ENCODE results near the gene ROR2. TPM values are rescaled to one million over a fixed set of nuclear protein-coding genes. Genes with fewer than 3 reads are reported as not detected.

The ROR2 gene
- total RNA-seq, 1 donor from 2014 or later = 18.6 TPM

GRCh38 chr9:91864380-91864779 is 85.6 kb downstream of the ROR2 start:
- H3K36me3 Mint-ChIP-seq (ENCODE audit: low read depth) = no peaks in the 10 kb centered on the region
- no peaks in the 10 kb centered on the region for H3K27me3 Mint-ChIP-seq (ENCODE audit: low read depth)
- no peak overlapping the region for H3K4me3 Mint-ChIP-seq (ENCODE audit: unreplicated experiment)
- peaks cover 15% of the 10 kb centered on the region for H3K4me1 Mint-ChIP-seq (ENCODE audit: low read depth)
- H3K9me3 Mint-ChIP-seq (ENCODE audit: low read depth) = no peaks in the 10 kb centered on the region
- H3K27ac Mint-ChIP-seq (ENCODE audit: unreplicated experiment) = no peak overlapping the region
- TF ChIP-seq, protein P1, sequence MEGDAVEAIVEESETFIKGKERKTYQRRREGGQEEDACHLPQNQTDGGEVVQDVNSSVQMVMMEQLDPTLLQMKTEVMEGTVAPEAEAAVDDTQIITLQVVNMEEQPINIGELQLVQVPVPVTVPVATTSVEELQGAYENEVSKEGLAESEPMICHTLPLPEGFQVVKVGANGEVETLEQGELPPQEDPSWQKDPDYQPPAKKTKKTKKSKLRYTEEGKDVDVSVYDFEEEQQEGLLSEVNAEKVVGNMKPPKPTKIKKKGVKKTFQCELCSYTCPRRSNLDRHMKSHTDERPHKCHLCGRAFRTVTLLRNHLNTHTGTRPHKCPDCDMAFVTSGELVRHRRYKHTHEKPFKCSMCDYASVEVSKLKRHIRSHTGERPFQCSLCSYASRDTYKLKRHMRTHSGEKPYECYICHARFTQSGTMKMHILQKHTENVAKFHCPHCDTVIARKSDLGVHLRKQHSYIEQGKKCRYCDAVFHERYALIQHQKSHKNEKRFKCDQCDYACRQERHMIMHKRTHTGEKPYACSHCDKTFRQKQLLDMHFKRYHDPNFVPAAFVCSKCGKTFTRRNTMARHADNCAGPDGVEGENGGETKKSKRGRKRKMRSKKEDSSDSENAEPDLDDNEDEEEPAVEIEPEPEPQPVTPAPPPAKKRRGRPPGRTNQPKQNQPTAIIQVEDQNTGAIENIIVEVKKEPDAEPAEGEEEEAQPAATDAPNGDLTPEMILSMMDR (IDR thresholded peaks at IDR 0.05) = no peak
- no peak for DNase-seq (ENCODE audit: low spot score)

GRCh38 chr9:91863469-91863868 is 86.6 kb downstream of the ROR2 start:
- no peaks in the 10 kb centered on the region for H3K9me3 Mint-ChIP-seq (ENCODE audit: low read depth)
- H3K4me1 Mint-ChIP-seq (ENCODE audit: low read depth) = peaks cover 19% of the 10 kb centered on the region
- no peaks in the 10 kb centered on the region for H3K27me3 Mint-ChIP-seq (ENCODE audit: low read depth)
- TF ChIP-seq, protein P1 (IDR thresholded peaks at IDR 0.05) = no peak
- no peak overlapping the region for H3K4me3 Mint-ChIP-seq (ENCODE audit: unreplicated experiment)
- H3K36me3 Mint-ChIP-seq (ENCODE audit: low read depth) = peaks cover 1% of the 10 kb centered on the region
- no peak for DNase-seq (ENCODE audit: low spot score)
- H3K27ac Mint-ChIP-seq (ENCODE audit: unreplicated experiment) = no peak overlapping the region

GRCh38 chr9:91858213-91859030 is 91.6 kb downstream of the ROR2 start:
- TF ChIP-seq, protein P1 (IDR thresholded peaks at IDR 0.05) = no peak
- DNase-seq (ENCODE audit: low spot score) = no peak
- Mint-ChIP-seq H3K4me3 (ENCODE audit: unreplicated experiment) (no peak overlapping the region), H3K27ac (ENCODE audit: unreplicated experiment) (peak overlapping the region; percentile 49), H3K9me3 (ENCODE audit: low read depth) (no peaks in the 10 kb centered on the region), H3K36me3 (ENCODE audit: low read depth) (peaks cover 1% of the 10 kb centered on the region), H3K4me1 (ENCODE audit: low read depth) (peaks cover 36% of the 10 kb centered on the region), H3K27me3 (ENCODE audit: low read depth) (no peaks in the 10 kb centered on the region)

DNA sequence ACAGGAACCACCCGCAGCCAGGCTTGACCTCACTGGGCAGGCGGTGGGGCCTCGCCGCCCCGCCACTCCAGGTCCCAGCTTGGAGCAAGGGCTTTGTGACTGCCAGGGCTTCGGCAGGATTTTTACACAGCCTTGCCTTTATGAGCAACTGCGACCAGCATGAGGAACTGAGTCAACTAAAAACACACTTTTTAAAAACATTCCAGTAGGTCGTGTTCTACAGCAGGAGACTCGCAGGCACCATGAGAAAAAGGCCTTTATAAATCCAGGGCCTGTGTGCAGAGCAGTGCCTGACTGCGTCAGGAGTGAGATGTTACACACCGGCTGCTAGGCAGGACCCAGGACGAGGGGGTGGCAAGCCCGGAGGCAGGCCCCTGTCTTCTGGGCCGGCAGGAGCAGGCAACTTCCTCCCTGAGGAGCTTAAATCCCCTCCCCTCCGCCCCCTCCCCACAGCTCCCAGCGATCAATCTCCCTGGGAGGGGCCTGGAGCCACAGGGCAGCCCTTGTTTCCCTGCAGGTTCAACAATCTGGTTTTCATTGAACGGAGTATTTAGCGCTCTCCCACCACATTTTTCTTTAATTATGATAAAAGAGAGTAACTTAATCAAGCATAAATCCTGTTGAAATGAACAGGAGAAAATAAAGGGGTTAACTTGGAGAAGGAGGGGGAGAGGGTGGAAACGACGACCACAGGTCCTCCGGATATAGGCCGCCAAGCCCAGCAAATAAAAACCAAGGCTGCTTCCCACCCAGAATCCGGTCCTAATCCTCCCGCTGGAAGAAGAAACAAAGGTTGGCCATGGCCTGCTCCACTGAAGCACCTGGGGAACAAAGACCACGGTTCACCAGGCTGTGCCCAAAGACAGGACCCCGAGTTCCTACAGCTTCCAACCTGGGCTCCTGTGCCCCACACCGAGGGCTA is 92.5 kb downstream of the ROR2 start:
- Mint-ChIP-seq H3K4me1 (ENCODE audit: low read depth) (peaks cover 36% of the 10 kb centered on the region), H3K4me3 (ENCODE audit: unreplicated experiment) (no peak overlapping the region)

More for the DNA sequence above, 92.5 kb downstream of the ROR2 start:
- DNase-seq (ENCODE audit: low spot score) = no peak
- TF ChIP-seq, protein P1 (IDR thresholded peaks at IDR 0.05) = no peak
- peaks cover 1% of the 10 kb centered on the region for H3K36me3 Mint-ChIP-seq (ENCODE audit: low read depth)
- H3K9me3 Mint-ChIP-seq (ENCODE audit: low read depth) = no peaks in the 10 kb centered on the region
- peak overlapping the region; percentile 93 for H3K27ac Mint-ChIP-seq (ENCODE audit: unreplicated experiment)
- no peaks in the 10 kb centered on the region for H3K27me3 Mint-ChIP-seq (ENCODE audit: low read depth)

Measured in chondrocyte (in vitro differentiated cells).